PFSK-1 (cell line): ENCODE measurements around the gene DACH1.

ENCODE experiments used
- FOXP2 ChIP-seq: optimal IDR thresholded peaks from 2 replicates; pipeline ENCODE3; 2011; ENCODE audit warnings: borderline replicate concordance, control low read depth, inconsistent platforms; ENCODE audit not compliant: insufficient read depth; ENCODE audit errors: extremely low read length, extremely low read depth
- POLR2AphosphoS5 ChIP-seq: IDR thresholded peaks from 2 replicates; pipeline ENCODE4 v1.6.1; 2012; ENCODE audit warnings: low read depth, mild to moderate bottlenecking, control low read depth, low read length, moderate library complexity
- SIN3A ChIP-seq: IDR thresholded peaks from 2 replicates; pipeline ENCODE4 v1.6.1; 2012; ENCODE audit warnings: mild to moderate bottlenecking, low read length, moderate library complexity, borderline replicate concordance; ENCODE audit not compliant: insufficient read depth
- TAF1 ChIP-seq: IDR thresholded peaks from 2 replicates; pipeline ENCODE4 v1.6.1; 2012; ENCODE audit warnings: low read length, control low read depth, borderline replicate concordance; ENCODE audit not compliant: insufficient read depth
- TF ChIP-seq, protein P1 (sequence below), 2 experiments: IDR thresholded peaks; 2 replicates each; pipeline versions ENCODE4 v1.6.1 to v1.8.0; 2011 to 2012; ENCODE audit warnings: low read depth in 2 of 2, low read length in 2 of 2, control low read depth in 1 of 2, inconsistent platforms in 1 of 2, mild to moderate bottlenecking in 1 of 2, moderate library complexity in 1 of 2; ENCODE audit not compliant: insufficient read depth in 1 of 2

DACH1 gene

DNA sequence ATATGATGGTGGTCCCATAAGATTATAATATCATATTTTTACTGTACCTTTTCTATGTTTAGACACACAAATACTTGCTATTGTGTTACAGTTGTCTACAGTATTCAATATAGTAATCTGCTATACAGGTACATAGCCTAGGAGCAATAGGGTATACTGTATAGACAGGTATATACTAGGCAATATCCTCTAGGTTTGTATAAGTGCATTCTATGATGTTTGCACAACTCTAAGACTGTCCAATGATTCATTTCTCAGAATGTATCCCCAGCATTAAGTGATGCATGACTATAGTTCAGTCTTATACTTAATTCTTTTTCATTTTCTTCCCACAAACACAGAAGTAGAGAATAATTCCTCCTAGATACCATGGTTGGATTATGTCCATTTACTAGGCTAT, 383.3 kb downstream of the DACH1 start:
- TF ChIP-seq FOXP2 (no peak), POLR2AphosphoS5 (no peak), SIN3A (no peak), TAF1 (no peak)
- TF ChIP-seq, protein P1, sequence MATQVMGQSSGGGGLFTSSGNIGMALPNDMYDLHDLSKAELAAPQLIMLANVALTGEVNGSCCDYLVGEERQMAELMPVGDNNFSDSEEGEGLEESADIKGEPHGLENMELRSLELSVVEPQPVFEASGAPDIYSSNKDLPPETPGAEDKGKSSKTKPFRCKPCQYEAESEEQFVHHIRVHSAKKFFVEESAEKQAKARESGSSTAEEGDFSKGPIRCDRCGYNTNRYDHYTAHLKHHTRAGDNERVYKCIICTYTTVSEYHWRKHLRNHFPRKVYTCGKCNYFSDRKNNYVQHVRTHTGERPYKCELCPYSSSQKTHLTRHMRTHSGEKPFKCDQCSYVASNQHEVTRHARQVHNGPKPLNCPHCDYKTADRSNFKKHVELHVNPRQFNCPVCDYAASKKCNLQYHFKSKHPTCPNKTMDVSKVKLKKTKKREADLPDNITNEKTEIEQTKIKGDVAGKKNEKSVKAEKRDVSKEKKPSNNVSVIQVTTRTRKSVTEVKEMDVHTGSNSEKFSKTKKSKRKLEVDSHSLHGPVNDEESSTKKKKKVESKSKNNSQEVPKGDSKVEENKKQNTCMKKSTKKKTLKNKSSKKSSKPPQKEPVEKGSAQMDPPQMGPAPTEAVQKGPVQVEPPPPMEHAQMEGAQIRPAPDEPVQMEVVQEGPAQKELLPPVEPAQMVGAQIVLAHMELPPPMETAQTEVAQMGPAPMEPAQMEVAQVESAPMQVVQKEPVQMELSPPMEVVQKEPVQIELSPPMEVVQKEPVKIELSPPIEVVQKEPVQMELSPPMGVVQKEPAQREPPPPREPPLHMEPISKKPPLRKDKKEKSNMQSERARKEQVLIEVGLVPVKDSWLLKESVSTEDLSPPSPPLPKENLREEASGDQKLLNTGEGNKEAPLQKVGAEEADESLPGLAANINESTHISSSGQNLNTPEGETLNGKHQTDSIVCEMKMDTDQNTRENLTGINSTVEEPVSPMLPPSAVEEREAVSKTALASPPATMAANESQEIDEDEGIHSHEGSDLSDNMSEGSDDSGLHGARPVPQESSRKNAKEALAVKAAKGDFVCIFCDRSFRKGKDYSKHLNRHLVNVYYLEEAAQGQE (IDR thresholded peaks at IDR 0.05; ENCODE audit: insufficient read depth in 1 of 2, low read depth in 2 of 2, low read length in 2 of 2): no peak

DNA sequence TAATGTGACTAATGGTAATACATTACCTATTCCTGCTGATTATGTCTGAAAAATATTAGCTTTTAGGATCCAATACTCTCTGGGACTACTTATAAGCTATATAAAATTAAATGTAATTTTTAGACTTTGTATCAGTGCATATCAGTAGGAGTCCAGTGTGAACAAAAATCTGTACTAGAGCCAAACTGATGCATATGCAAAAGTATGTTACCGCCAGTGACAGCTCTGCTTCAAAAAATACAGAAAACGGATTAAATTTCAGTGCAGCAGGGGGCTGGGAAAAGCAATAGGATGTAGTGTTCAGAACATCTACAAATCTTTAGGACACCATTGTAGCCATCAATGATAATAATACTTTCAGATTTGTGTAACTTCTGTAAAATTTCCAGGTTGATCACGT, 385.5 kb downstream of the DACH1 start:
- TF ChIP-seq TAF1 (no peak), SIN3A (no peak), POLR2AphosphoS5 (no peak), FOXP2 (no peak)
- TF ChIP-seq, protein P1 (IDR thresholded peaks at IDR 0.05; ENCODE audit: insufficient read depth in 1 of 2, low read depth in 2 of 2, low read length in 2 of 2): no peak

DNA sequence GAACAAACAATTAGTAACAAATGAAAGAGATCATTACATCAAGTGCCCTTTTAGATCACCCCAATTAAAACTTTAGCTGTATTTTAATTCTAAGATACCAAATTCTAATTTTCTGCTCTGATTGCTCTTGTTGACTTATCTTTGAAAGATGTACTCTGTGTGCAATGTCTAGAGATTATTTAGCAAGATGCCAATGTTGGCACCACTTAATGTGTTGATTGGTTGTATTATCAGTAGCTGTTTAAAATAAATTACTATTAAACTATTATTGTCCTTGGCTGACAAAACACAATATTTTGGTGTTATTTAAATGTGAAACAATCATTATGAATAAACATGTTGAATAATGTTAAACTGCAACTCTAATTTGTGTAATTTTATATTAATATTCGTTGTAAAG, 386.0 kb downstream of the DACH1 start:
- TF ChIP-seq TAF1 (no peak), SIN3A (no peak), POLR2AphosphoS5 (no peak)
- TF ChIP-seq, protein P1 (IDR thresholded peaks at IDR 0.05; ENCODE audit: insufficient read depth in 1 of 2, low read depth in 2 of 2, low read length in 2 of 2): no peak

DNA sequence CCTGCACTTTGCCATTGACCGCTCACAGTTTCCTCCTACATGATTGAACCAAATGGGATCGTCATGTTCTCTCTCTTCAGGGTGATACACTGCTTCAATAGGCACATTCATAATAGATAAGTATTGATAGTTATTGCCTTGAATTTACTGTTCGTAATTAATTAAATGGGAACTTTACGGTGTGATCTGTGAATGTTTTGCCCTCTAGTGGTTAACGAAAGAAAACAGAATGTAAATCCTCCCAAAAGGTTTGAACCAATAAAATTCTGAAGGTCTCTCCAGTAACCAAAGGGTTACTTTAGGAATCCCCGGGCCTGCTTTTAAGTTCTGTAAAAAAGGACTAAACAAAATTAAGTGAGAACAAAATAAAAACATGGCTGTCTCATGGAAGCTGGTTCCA, 389.3 kb downstream of the DACH1 start:
- TF ChIP-seq, protein P1 (IDR thresholded peaks at IDR 0.05; ENCODE audit: insufficient read depth in 1 of 2, low read depth in 2 of 2, low read length in 2 of 2): no peak
- TF ChIP-seq FOXP2 (no peak), TAF1 (no peak), POLR2AphosphoS5 (no peak)

DNA sequence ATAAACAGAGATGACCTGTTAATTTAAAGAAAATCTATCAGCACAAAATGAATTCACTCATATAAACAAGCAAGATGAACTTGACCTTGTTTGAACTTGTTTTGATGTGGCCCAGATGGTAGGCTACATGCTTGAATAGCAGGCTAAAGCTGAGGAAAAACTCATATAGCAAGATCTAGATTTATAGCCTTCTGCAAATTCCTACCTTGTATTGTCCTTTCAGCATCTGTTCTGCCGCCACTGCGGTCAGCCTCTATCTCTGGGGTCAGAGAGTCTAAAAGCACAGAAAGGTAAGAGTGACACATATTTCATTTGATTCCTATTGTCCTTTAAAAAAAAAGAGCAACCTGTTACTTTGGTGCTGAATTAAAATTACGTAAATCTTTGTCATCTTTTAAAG, 392.1 kb downstream of the DACH1 start:
- TF ChIP-seq POLR2AphosphoS5 (no peak), SIN3A (no peak), FOXP2 (no peak), TAF1 (no peak)
- TF ChIP-seq, protein P1 (IDR thresholded peaks at IDR 0.05; ENCODE audit: insufficient read depth in 1 of 2, low read depth in 2 of 2, low read length in 2 of 2): no peak
